GM10266 (cell line): ENCODE data around the gene IZUMO1.
"Not testable (repeated sequence)": the region's sequence is repeated elsewhere in the genome, so short reads cannot be mapped to it uniquely, and the experiment has no call there.

Experiments
- DNase-seq: peaks from one replicate; pipeline ENCODE4 v3.0.0; 2012; ENCODE audit errors: extremely low spot score
- TF ChIP-seq, protein P1 (sequence below): IDR thresholded peaks from 2 replicates; pipeline ENCODE4 v1.5.1; 2012; ENCODE audit warnings: mild to moderate bottlenecking, low read depth; ENCODE audit not compliant: control insufficient read depth, insufficient read depth; ENCODE audit errors: missing control alignments

The IZUMO1 gene

DNA sequence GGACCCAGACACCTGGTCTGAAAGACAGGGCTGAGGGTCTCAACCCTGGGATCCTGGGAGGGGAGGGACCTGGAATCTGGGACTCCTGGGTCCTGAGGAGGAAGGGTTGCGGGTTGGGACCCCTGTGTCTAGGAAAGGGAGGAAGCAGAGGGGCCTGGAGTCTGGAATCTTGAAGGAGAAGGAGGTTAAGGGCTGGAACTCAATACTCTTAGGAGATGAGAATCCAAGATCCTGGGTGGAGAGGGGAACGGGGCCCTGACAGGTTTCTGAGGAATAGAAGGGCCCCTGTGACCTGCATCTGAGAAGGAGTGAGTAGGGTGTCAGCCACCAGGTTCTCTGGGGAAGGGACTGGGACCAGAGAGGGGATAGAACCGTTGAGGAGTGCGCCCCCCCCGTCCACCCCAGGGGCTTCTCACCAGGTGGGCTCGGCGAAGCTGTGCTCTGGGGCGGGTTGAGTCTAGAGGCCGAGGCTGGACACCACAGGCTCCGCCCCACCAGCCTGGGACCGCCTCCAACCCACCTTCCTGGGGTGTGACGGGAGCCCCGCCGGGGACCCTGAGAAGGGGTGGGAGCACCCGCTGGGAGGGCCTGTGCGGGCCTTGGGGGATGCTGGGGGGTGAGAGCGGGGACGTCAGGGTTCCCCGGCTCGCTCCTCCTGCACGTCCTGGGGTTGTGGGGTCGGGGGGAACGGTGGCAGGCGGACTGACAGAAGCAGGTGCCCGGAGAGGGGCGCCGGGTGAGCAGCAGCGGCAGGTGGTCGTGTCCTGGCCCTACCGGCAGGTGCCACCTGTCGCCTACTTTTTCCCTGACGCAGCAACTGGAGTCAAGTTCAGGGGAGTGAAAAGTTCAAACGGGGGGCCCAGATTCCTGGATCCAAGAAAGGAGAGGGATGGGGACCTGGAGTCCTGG lies 27.2 kb downstream of the IZUMO1 start, which contains the start of gene MAMSTR:
MAMSTR (minus strand) TSS at position 463 of the 909 bp plus-strand sequence. CDS start 694 bp downstream, outside the sequence.
- no peak for DNase-seq
- TF ChIP-seq, protein P1, sequence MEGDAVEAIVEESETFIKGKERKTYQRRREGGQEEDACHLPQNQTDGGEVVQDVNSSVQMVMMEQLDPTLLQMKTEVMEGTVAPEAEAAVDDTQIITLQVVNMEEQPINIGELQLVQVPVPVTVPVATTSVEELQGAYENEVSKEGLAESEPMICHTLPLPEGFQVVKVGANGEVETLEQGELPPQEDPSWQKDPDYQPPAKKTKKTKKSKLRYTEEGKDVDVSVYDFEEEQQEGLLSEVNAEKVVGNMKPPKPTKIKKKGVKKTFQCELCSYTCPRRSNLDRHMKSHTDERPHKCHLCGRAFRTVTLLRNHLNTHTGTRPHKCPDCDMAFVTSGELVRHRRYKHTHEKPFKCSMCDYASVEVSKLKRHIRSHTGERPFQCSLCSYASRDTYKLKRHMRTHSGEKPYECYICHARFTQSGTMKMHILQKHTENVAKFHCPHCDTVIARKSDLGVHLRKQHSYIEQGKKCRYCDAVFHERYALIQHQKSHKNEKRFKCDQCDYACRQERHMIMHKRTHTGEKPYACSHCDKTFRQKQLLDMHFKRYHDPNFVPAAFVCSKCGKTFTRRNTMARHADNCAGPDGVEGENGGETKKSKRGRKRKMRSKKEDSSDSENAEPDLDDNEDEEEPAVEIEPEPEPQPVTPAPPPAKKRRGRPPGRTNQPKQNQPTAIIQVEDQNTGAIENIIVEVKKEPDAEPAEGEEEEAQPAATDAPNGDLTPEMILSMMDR = no peak

DNA sequence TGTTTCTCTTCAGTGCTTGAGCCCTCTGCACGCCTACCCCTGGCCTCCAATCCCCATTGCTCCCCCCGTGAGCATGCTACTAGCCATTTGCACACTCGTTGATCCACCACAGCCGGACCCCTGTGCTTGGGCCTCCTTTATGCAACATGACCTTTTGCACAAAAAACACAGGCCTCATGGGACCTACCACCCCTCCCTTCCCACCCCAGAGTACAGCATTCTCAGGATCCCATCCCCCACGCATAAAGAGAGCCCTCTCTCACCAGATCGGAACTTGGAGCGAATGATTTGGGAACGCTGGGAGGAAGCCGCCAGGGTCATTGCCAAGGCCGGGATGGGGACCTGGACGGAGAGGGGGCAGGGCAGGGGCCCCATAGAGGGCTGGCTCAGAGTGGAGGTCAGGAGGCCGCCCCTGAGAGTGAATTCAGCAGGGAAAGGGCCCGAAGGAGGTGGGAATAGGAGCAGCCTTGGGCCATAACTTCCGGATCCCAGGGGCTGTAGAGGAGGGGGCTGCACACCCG lies 27.9 kb downstream of the IZUMO1 start:
- DNase-seq = no peak
- TF ChIP-seq, protein P1 = no peak

DNA sequence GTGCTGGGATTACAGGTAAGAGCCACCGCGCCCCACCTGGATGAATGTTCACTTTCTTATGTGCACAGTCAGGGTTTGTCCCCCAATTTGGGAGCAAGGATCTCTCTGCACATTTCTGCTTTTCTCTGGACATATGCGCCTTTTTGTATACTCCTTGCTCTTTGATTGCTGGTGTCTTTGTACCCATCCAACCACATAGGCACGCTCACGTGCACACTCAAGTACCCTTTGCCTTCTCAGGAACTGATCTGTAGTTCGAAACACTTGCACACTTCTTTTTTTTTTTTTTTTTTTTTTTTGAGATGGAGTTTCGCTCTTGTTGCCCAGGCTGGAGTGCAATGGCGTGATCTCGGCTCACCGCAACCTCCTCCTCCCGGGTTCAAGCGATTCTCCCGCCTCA lies 28.6 kb downstream of the IZUMO1 start:
- not testable (repeated sequence) for DNase-seq

DNA sequence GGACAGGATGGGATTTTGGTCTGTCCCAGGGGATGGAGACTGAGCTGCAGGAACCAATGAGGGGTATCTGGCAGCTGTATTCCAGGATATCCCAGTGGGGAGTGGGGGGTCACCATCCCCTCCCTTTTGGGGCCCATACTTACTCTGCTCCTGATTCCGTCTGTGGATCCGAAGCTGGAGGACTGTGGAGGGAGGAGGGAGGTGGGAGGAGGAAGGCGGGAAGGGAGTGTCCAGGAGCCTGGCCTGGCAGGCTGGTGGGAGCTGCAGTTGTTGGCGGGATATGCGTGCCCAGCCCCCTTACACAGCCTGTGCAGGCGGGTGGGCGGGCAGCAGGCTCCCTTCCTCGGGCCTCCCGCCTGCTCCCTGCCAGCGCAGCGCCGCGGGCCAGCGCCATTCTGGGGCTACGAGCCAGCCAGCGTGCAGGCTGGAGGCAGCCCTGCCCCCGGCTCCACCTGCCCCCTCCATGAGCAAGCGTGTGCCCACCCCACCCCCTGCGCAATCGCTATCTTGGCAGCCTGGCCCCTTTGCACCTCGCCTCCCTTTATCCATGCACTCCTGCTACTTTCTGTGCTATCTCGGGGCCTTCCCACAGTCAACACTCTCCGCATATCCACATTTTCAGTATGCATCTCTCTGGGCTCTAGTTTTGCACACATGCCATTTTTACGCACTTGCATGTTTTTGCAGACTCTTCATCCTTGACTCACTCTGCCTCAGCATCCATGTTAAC lies 30.0 kb downstream of the IZUMO1 start:
- TF ChIP-seq, protein P1 = no peak
- no peak for DNase-seq

DNA sequence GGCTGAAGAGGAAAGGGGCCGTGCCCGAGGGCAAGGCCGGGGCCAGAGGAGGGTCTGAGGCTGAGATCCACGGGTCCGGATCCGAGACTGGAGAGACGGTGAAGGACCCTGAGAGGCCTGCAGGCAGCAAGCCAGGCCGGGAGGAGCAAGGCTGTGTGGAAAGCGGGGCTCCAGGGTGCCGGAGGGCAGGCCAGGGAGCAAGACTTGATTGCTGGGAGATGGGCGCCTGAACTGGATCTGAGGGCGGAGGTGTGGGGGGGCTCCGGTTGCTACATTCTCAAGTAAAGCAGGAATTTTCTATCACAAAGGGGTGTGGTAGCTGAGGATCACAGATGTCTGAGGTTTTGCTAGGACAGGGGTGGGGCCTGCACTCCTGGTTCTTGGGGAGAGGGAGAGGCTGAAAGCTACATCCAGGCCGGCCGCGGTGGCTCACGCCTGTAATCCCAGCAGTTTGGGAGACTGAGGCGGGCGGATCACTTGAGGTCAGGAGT lies 31.0 kb downstream of the IZUMO1 start:
- TF ChIP-seq, protein P1 = no peak
- no peak for DNase-seq

DNA sequence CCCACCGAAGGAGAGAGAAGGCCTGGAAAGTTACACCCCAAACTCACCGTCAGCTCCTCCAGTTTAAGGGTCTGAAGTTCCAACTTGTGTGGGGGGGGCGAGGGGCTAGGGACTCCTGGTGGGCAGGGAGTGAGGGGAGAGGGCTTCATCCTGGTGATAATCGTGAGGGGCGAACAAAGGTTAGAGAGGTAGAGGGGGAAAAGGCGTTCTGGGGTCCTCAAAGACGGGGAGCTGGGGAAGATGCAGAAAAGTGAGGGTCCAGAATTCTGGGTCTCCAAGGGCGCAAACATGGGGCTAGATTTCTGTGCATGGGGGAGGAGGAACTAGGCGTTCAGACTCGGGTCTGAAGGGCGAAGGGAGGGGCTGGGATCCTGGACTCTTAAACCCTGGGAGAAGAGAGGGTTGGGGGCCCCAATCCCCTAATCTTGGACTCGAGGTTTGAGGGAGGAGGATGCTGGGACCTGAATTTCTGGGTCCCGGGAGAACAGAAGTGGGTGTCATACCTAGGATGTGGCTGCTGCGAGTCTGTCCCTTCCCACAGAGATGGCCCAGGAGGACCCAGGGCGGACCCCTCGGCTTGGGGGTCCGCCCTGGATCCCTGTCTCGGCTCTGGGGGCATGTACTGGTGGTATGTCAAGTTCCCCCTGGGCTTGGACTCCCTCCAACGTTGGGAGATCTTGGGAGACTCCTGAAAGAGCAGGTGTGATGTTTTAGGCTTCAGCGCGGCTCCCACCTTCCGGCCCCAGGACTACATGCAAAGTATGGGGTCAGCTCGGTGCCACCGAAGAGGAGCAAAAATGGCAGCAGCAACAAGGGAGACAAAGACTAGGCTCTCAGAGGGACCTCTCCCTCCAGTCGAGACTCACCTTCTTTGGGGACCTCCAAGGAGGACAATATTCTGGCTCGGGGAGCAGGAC lies 31.7 kb downstream of the IZUMO1 start:
- TF ChIP-seq, protein P1 = no peak
- DNase-seq = no peak
